Panc1 (cell line): ENCODE measurements around the gene DNASE1. TPM values are rescaled to one million over a fixed set of nuclear protein-coding genes. Genes with fewer than 3 reads are reported as not detected.

Experiments used
- ATAC-seq: fragments of 200-7000 bp; cut with Tn5 transposase; 2 replicates; pipeline ENCODE4 v1.9.1; 2020; ENCODE audit warnings: mild to moderate bottlenecking, moderate library complexity
- BruUV-seq: library from RNA; stranded (reverse); fragments of 400-500 nt; replicated peaks from 2 replicates; lab custom pipeline; 2021; lab: Mats Ljungman, UMichigan
- CTCF ChIA-PET: fragments of 300-600 bp; sonication (Branson Sonifier 250); formaldehyde crosslinking; loops from one replicate; lab custom pipeline; 2022; ENCODE audit warnings: antibody characterized with exemption; lab: Charles Lee
- POLR2A ChIA-PET: fragments of 300-600 bp; sonication (Branson Sonifier 250); formaldehyde crosslinking; loops from one replicate; lab custom pipeline; 2022; ENCODE audit warnings: antibody characterized with exemption; lab: Charles Lee
- DNase-seq: peaks from one replicate; pipeline ENCODE4 v3.0.0-alpha.2; 2010; ENCODE audit warnings: low read depth, low spot score
- H3K27ac ChIP-seq: 2 replicates; pipeline ENCODE4 v1.5.1; 2011; ENCODE audit warnings: mild to moderate bottlenecking, low read length, inconsistent platforms
- H3K27me3 ChIP-seq: fragments of 200-500 bp; sonication (Bioruptor generic); 2 replicates; pipeline ENCODE4 v1.6.0; 2014; ENCODE audit warnings: low read length, inconsistent platforms; ENCODE audit not compliant: control insufficient read depth, insufficient read depth
- H3K36me3 ChIP-seq: fragments of 200-500 bp; sonication (Bioruptor generic); 2 replicates; pipeline ENCODE4 v1.5.1; 2014; ENCODE audit warnings: inconsistent platforms, mild to moderate bottlenecking, low read length, moderate library complexity; ENCODE audit not compliant: control insufficient read depth, insufficient read depth
- H3K4me1 ChIP-seq: 2 replicates; pipeline ENCODE4 v1.5.1; 2011; ENCODE audit warnings: inconsistent platforms, mild to moderate bottlenecking, low read length, moderate library complexity; ENCODE audit not compliant: control insufficient read depth, insufficient read depth
- H3K4me3 ChIP-seq, 2 experiments: 2 replicates each; pipeline ENCODE4 v1.5.1; 2011 to 2012; ENCODE audit warnings: low read depth in 2 of 2, low read length in 2 of 2, mild to moderate bottlenecking in 2 of 2, inconsistent platforms in 1 of 2, moderate library complexity in 1 of 2
- H3K9me3 ChIP-seq: fragments of 200-500 bp; sonication (Bioruptor generic); 2 replicates; pipeline ENCODE4 v1.5.1; 2014; ENCODE audit warnings: low read depth, mild to moderate bottlenecking, inconsistent platforms, low read length, moderate library complexity; ENCODE audit not compliant: control insufficient read depth, insufficient read depth
- POLR2AphosphoS5 ChIP-seq: IDR thresholded peaks from 2 replicates; pipeline ENCODE4 v1.6.1; 2012; ENCODE audit warnings: mild to moderate bottlenecking, low read depth, low read length, moderate library complexity
- SIN3A ChIP-seq: IDR thresholded peaks from 2 replicates; pipeline ENCODE4 v1.6.1; 2012; ENCODE audit warnings: low read depth, mild to moderate bottlenecking, low read length, moderate library complexity, borderline replicate concordance; ENCODE audit not compliant: insufficient read depth
- TCF7L2 ChIP-seq: IDR thresholded peaks from 2 replicates; pipeline ENCODE4 v1.6.1; 2011; ENCODE audit warnings: mild to moderate bottlenecking, low read depth, low read length, inconsistent platforms
- in situ Hi-C: cut with HindIII; loops from 2 replicates; pipeline ENCODE4 v1.10.0; 2016; ENCODE audit warnings: low sequenced_read_pairs, low pct_unique_long_range_greater_than_20kb
- intact Hi-C: fragments of 100-400 bp; cut with micrococcal nuclease; formaldehyde crosslinking; loops from one replicate; pipeline ENCODE4 v1.10.0; 2022; ENCODE audit not compliant: unreplicated experiment
- total RNA-seq: library from RNA; stranded (reverse); gene quantifications from one replicate; pipeline ENCODE4 v1.2.1, GENCODE V29; 2021; ENCODE audit not compliant: unreplicated experiment
- TF ChIP-seq, protein P1 (sequence below): fragments of 450-650 bp; IDR thresholded peaks from 2 replicates; pipeline ENCODE4 v1.5.1; 2017; ENCODE audit warnings: mild to moderate bottlenecking
- TF ChIP-seq, protein P2 (sequence below), 2 experiments: IDR thresholded peaks; 2 replicates each; pipeline ENCODE4 v1.6.1; 2011 to 2012; ENCODE audit warnings: low read depth in 2 of 2, control low read depth in 1 of 2, low read length in 1 of 2, mild to moderate bottlenecking in 1 of 2, moderate library complexity in 1 of 2; ENCODE audit not compliant: insufficient read depth in 1 of 2

The DNASE1 gene
- total RNA-seq, 1 experiment from 2014 or later = 21.1 TPM

DNA sequence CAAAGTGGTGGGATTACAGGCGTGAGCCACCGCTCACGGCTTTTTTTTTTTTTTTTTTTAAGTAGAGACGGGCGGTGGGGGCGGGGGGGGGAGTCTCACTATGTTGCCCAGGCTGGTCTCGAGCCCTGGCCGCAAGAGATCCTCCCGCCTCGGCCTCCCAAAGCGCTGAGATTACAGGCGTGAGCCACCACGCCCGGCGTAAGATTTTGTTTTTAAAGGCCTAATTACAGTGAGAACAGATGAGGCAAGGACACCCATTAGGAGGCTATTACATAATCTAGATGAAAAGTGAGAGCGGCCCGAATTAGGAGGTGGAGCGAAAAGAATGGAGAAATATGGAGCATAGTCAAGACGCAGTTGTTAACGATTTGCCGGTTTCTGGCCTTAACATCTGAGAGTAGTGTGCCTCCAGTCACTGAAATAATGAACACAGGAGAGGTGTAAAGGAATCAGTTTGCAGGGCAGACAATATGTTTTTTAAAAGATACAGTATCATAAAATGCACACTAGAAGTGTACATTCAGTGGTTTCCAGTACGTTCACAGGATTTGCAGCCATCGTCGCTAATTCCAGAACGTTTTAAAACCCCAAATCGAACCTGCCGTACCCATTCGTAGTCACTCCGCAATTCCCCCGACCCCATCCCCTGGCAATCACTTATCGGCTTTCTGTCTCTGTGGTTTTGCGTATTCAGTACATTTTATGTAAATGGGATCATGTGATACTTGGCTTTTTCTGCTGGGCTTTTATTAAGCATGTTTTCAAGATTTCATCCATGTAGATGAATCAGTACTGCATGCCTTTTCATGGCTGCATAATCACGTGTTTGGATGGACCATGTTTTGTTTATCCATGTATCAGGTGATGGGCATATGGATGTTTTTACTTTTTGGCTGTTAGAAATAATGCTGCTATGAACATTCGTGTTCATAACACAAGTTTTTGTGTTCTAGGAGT, 41.7 kb upstream of the DNASE1 start:
- in situ Hi-C loops = no loop called here
- CTCF ChIA-PET = no interaction called here
- H3K9me3 ChIP-seq = no peaks in the 10 kb centered on the region

DNA sequence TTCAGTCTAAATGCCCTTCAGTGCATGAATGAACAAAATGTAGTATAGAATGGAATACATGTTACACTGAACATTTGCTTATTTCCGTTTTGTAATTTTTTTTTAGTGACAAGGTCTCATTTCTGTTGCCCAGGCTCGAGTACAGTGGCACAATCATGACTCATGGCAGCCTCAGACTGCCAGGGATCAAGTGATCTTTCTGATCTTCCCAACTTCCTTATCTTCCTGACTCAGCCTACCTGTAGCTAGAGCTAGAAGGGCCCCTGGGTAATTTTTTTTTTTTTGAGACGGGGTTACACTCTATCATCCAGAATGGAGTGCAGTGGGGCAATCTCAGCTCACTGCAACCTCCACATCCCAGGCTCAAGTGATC, 35.7 kb upstream of the DNASE1 start:
- TF ChIP-seq, protein P1, sequence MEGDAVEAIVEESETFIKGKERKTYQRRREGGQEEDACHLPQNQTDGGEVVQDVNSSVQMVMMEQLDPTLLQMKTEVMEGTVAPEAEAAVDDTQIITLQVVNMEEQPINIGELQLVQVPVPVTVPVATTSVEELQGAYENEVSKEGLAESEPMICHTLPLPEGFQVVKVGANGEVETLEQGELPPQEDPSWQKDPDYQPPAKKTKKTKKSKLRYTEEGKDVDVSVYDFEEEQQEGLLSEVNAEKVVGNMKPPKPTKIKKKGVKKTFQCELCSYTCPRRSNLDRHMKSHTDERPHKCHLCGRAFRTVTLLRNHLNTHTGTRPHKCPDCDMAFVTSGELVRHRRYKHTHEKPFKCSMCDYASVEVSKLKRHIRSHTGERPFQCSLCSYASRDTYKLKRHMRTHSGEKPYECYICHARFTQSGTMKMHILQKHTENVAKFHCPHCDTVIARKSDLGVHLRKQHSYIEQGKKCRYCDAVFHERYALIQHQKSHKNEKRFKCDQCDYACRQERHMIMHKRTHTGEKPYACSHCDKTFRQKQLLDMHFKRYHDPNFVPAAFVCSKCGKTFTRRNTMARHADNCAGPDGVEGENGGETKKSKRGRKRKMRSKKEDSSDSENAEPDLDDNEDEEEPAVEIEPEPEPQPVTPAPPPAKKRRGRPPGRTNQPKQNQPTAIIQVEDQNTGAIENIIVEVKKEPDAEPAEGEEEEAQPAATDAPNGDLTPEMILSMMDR = no peak
- TF ChIP-seq, protein P2, sequence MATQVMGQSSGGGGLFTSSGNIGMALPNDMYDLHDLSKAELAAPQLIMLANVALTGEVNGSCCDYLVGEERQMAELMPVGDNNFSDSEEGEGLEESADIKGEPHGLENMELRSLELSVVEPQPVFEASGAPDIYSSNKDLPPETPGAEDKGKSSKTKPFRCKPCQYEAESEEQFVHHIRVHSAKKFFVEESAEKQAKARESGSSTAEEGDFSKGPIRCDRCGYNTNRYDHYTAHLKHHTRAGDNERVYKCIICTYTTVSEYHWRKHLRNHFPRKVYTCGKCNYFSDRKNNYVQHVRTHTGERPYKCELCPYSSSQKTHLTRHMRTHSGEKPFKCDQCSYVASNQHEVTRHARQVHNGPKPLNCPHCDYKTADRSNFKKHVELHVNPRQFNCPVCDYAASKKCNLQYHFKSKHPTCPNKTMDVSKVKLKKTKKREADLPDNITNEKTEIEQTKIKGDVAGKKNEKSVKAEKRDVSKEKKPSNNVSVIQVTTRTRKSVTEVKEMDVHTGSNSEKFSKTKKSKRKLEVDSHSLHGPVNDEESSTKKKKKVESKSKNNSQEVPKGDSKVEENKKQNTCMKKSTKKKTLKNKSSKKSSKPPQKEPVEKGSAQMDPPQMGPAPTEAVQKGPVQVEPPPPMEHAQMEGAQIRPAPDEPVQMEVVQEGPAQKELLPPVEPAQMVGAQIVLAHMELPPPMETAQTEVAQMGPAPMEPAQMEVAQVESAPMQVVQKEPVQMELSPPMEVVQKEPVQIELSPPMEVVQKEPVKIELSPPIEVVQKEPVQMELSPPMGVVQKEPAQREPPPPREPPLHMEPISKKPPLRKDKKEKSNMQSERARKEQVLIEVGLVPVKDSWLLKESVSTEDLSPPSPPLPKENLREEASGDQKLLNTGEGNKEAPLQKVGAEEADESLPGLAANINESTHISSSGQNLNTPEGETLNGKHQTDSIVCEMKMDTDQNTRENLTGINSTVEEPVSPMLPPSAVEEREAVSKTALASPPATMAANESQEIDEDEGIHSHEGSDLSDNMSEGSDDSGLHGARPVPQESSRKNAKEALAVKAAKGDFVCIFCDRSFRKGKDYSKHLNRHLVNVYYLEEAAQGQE (IDR thresholded peaks at IDR 0.05; ENCODE audit: insufficient read depth in 1 of 2, low read depth in 2 of 2, low read length in 1 of 2) = no peak
- TF ChIP-seq POLR2AphosphoS5 (no peak), SIN3A (no peak), TCF7L2 (no peak)
- in situ Hi-C loops = no loop called here
- CTCF ChIA-PET = no interaction called here
- intact Hi-C loops = no loop called here
- Histone ChIP-seq H3K36me3 (0 out of 2 replicates have a peak, but pooled peaks cover 3% of the 10 kb centered on the region), H3K27ac (no peak overlapping the region), H3K9me3 (no peaks in the 10 kb centered on the region), H3K4me1 (no peaks in the 10 kb centered on the region), H3K4me3 (no peak overlapping the region), H3K27me3 (no peaks in the 10 kb centered on the region)
- DNase-seq (no peak), ATAC-seq (no peak)
- POLR2A ChIA-PET = no interaction called here
- no TSS peak for BruUV-seq

More for the DNA sequence above, 41.7 kb upstream of the DNASE1 start:
- no peak for DNase-seq
- H3K27ac ChIP-seq = peak overlapping the region; percentile 81
- H3K4me1 ChIP-seq = peaks cover 11% of the 10 kb centered on the region
- TF ChIP-seq, protein P1 = no peak
- TF ChIP-seq SIN3A = no peak
- TF ChIP-seq POLR2AphosphoS5 = no peak
- no peak for TF ChIP-seq TCF7L2
- peak overlapping the region; percentile 57 to 96 for H3K4me3 ChIP-seq
- no TSS peak for BruUV-seq
- intact Hi-C loops = no loop called here
- POLR2A ChIA-PET = interaction anchor here (0.6 kb wide), 1 partner anchor 37 kb away, joined by 3 read pairs; no protein-coding TSS in a partner anchor
- no peak for ATAC-seq
- H3K27me3 ChIP-seq = no peaks in the 10 kb centered on the region
- H3K36me3 ChIP-seq = peaks cover 3% of the 10 kb centered on the region; the same call in 1 of the 2 replicates
